Activated CD4-positive, CD25-positive, alpha-beta regulatory T cell (primary cell): ENCODE results near the gene BCL10.

Experiments used
- DNase-seq, 4 experiments: peaks; one replicate each; lab custom pipeline; 2025; lab: John Stamatoyannopoulos, UW

The BCL10 gene

GRCh38 chr1:85276215-85276977, at the start of gene BCL10:
Gene BCL10 (minus strand): TSS chr1:85276632. CDS start chr1:85276352, 280 bp downstream.
- DNase-seq, result peak; percentile 91 to 96 (median 95)

- no peak for DNase-seq
Observed at GRCh38 chr1:85325920-85326319, 49.5 kb upstream of the BCL10 start.

- DNase-seq, result no peak
Observed at GRCh38 chr1:85323770-85324169, 47.3 kb upstream of the BCL10 start.

- no peak for DNase-seq
Observed at GRCh38 chr1:85322655-85323054, 46.2 kb upstream of the BCL10 start.

GRCh38 chr1:85321237-85321964, 45.0 kb upstream of the BCL10 start:
- DNase-seq, result no peak

- DNase-seq, result no peak
Observed at GRCh38 chr1:85320371-85321131, 44.1 kb upstream of the BCL10 start.

- no peak for DNase-seq
Observed at GRCh38 chr1:85319931-85320330, 43.5 kb upstream of the BCL10 start.

- DNase-seq, result no peak
Observed at GRCh38 chr1:85319491-85319890, 43.1 kb upstream of the BCL10 start.

- DNase-seq, result no peak
Observed at GRCh38 chr1:85318217-85318616, 41.8 kb upstream of the BCL10 start.

GRCh38 chr1:85317560-85317959, 41.1 kb upstream of the BCL10 start:
- DNase-seq, result no peak

- DNase-seq, result no peak
Observed at GRCh38 chr1:85316321-85316720, 39.9 kb upstream of the BCL10 start.

- DNase-seq, result no peak
Observed at GRCh38 chr1:85315789-85316188, 39.4 kb upstream of the BCL10 start.

- DNase-seq, result no peak
Observed at GRCh38 chr1:85314726-85315125, 38.3 kb upstream of the BCL10 start.

GRCh38 chr1:85313888-85314696, 37.7 kb upstream of the BCL10 start:
- no peak for DNase-seq

GRCh38 chr1:85311818-85312217, 35.4 kb upstream of the BCL10 start:
- DNase-seq, result no peak

GRCh38 chr1:85308833-85309350, 32.5 kb upstream of the BCL10 start:
- DNase-seq, result no peak

GRCh38 chr1:85307987-85308832, 31.8 kb upstream of the BCL10 start:
- DNase-seq, result peak; percentile 10 to 29 (median 22)

GRCh38 chr1:85306236-85306635, 29.8 kb upstream of the BCL10 start:
- no peak for DNase-seq

- no peak for DNase-seq
Observed at GRCh38 chr1:85303440-85304162, 27.2 kb upstream of the BCL10 start.

GRCh38 chr1:85300140-85300539, 23.7 kb upstream of the BCL10 start:
- no peak for DNase-seq
